Fibroblast of lung (primary cell): ENCODE results near the gene GNPTG. TPM values are rescaled to one million over a fixed set of nuclear protein-coding genes. Genes with fewer than 3 reads are reported as not detected.

Experiments
- DNase-seq, 2 donors: peaks; one replicate each; pipeline versions ENCODE4 v3.0.0 to v3.0.0-alpha.2; 2010; ENCODE audit warnings: low read depth in 2 of 2
- H2AFZ ChIP-seq: 2 replicates; pipeline ENCODE4 v1.5.1; 2012; ENCODE audit warnings: low read length, control low read depth, inconsistent platforms
- H3K27ac ChIP-seq: 2 replicates; pipeline ENCODE4 v1.5.1; 2011; ENCODE audit warnings: low read length, control low read depth; ENCODE audit not compliant: insufficient read depth
- H3K27me3 ChIP-seq: 2 replicates; pipeline ENCODE4 v1.5.1; 2011; ENCODE audit warnings: mild to moderate bottlenecking, low read length; ENCODE audit not compliant: control insufficient read depth, insufficient read depth
- H3K36me3 ChIP-seq: 2 replicates; pipeline ENCODE4 v1.5.1; 2011; ENCODE audit warnings: low read length; ENCODE audit not compliant: control insufficient read depth, insufficient read depth
- H3K4me1 ChIP-seq: 2 replicates; pipeline ENCODE4 v1.5.1; 2011; ENCODE audit warnings: low read length; ENCODE audit not compliant: control insufficient read depth, insufficient read depth; ENCODE audit errors: extremely low read depth
- H3K4me2 ChIP-seq: 2 replicates; pipeline ENCODE4 v1.5.1; 2011; ENCODE audit warnings: low read length, control low read depth; ENCODE audit not compliant: insufficient read depth; ENCODE audit errors: extremely low read depth
- H3K4me3 ChIP-seq, 4 experiments: fragments of 200-600 bp in 1 of 4; sonication (generic) in 1 of 4; replicated peaks in 1 of 4; 2 replicates each; pipeline ENCODE4 v1.5.1; 2011 to 2016; ENCODE audit warnings: low read length in 4 of 4, low read depth in 3 of 4, mild to moderate bottlenecking in 3 of 4, control low read depth in 2 of 4, inconsistent platforms in 1 of 4, mixed read lengths in 1 of 4; ENCODE audit not compliant: insufficient read depth in 1 of 4; ENCODE audit errors: control extremely low read depth in 1 of 4
- H3K79me2 ChIP-seq: 2 replicates; pipeline ENCODE4 v1.5.1; 2012; ENCODE audit warnings: mild to moderate bottlenecking, low read length, inconsistent platforms; ENCODE audit not compliant: control insufficient read depth, insufficient read depth
- H3K9ac ChIP-seq: 2 replicates; pipeline ENCODE4 v1.5.1; 2011; ENCODE audit warnings: mild to moderate bottlenecking, low read length, control low read depth; ENCODE audit not compliant: insufficient read depth
- H3K9me3 ChIP-seq: 2 replicates; pipeline ENCODE4 v1.5.1; 2012; ENCODE audit warnings: low read depth, low read length; ENCODE audit not compliant: control insufficient read depth, insufficient read depth
- H4K20me1 ChIP-seq: 2 replicates; pipeline ENCODE4 v1.5.1; 2011; ENCODE audit warnings: low read length; ENCODE audit not compliant: control insufficient read depth, insufficient read depth; ENCODE audit errors: extremely low read depth
- EZH2 ChIP-seq: IDR thresholded peaks from 2 replicates; pipeline ENCODE4 v1.5.1; 2012; ENCODE audit warnings: low read length, control low read depth, mild to moderate bottlenecking; ENCODE audit errors: missing control alignments
- polyA plus RNA-seq, 2 donors: library from polyadenylated mRNA; depleted of rRNA in 1 of 2; stranded (reverse) in 1 of 2; unstranded in 1 of 2; fragments of >200 nt; gene quantifications; 2 replicates each; pipeline ENCODE4 v1.2.1, GENCODE V29; 2011 to 2012; ENCODE audit warnings: missing spikeins in 1 of 2
- total RNA-seq: library from RNA; depleted of rRNA; stranded (reverse); fragments of >200 nt; gene quantifications from 2 replicates; pipeline ENCODE4 v1.2.1, GENCODE V29; 2014
- TF ChIP-seq, protein P1 (sequence below), 2 donors: IDR thresholded peaks in 1 of 2; conservative IDR thresholded peaks in 1 of 2; 1 replicate in 1 of 2; 2 replicates in 1 of 2; pipeline ENCODE4 v1.5.1; 2011 to 2012; ENCODE audit warnings: low read length in 2 of 2, control low read depth in 1 of 2, inconsistent platforms in 1 of 2, low read depth in 1 of 2, mild to moderate bottlenecking in 1 of 2

The GNPTG gene
- total and polyA plus RNA-seq, 2 donors (not counting 1 experiment from before 2014, with no cell fraction given): 40.8 to 43.2 TPM

DNA sequence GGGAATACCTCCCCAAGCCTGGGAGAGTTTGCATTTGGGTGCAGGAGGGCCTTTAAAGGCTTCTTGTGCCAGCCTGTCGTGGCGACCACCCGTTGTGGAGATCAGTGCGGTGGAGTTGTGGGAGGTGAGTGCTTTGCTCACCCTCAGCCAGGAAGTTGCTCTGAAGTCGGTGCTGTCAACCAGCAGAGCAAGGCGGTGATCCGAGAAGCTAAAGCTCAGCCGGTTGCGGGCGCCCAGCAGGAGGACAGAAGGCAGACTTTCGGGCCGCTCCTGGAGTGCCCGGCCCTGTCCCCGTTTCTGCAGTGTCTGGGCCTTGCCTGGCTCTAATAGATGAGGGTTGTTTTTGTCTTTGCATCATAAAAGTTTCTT lies 40.9 kb upstream of the GNPTG start:
- Histone ChIP-seq H3K27ac (peak overlapping the region; percentile 63), H3K79me2 (peaks cover 60% of the 10 kb centered on the region), H4K20me1 (peaks cover 3% of the 10 kb centered on the region), H2AFZ (no peak overlapping the region), H3K9me3 (no peaks in the 10 kb centered on the region), H3K4me1 (peaks cover 10% of the 10 kb centered on the region), H3K4me3 (peak overlapping the region; percentile 66 to 96 (median 90)), H3K27me3 (no peaks in the 10 kb centered on the region), H3K36me3 (peaks cover 21% of the 10 kb centered on the region), H3K9ac (peak overlapping the region; percentile 100), H3K4me2 (peak overlapping the region; percentile 73)
- TF ChIP-seq, protein P1, sequence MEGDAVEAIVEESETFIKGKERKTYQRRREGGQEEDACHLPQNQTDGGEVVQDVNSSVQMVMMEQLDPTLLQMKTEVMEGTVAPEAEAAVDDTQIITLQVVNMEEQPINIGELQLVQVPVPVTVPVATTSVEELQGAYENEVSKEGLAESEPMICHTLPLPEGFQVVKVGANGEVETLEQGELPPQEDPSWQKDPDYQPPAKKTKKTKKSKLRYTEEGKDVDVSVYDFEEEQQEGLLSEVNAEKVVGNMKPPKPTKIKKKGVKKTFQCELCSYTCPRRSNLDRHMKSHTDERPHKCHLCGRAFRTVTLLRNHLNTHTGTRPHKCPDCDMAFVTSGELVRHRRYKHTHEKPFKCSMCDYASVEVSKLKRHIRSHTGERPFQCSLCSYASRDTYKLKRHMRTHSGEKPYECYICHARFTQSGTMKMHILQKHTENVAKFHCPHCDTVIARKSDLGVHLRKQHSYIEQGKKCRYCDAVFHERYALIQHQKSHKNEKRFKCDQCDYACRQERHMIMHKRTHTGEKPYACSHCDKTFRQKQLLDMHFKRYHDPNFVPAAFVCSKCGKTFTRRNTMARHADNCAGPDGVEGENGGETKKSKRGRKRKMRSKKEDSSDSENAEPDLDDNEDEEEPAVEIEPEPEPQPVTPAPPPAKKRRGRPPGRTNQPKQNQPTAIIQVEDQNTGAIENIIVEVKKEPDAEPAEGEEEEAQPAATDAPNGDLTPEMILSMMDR (conservative IDR thresholded peaks at IDR 0.05 in 1 of 2, IDR thresholded peaks at IDR 0.05 in 1 of 2; ENCODE audit: low read depth in 1 of 2, low read length in 2 of 2): no peak
- no peak for TF ChIP-seq EZH2
- DNase-seq: no peak

DNA sequence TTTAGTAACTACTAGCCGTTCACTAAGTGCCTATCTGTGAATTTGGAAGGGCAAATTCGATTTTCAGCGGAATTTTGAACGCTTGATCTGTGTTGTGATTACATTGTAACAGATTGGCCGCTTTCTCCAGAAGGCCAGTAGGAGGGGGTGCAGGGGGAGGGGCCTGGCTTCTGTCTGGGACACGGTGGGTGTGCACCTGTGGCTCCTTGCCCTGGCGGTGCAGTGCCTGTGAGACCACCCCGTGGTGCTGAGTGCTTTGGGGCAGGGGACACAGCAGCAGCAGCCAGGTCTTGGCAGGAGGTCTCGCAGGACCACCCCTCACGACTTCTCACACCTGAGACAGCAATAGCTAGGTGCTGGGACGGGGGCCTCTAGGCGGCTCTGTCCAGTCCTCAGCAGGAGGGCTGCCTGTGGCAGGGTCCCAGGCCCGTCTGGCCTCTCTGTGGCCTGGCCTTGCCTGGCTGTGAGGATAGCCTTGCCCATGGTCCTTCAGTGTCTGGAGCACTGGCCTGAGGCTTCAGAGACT lies 40.5 kb upstream of the GNPTG start:
- DNase-seq: no peak
- Histone ChIP-seq H3K9ac (peak overlapping the region; percentile 100), H3K9me3 (no peaks in the 10 kb centered on the region), H4K20me1 (peaks cover 3% of the 10 kb centered on the region), H3K4me1 (peaks cover 10% of the 10 kb centered on the region), H3K4me3 (peak overlapping the region; percentile 66 to 96 (median 90)), H2AFZ (no peak overlapping the region), H3K27ac (peak overlapping the region; percentile 13), H3K79me2 (peaks cover 65% of the 10 kb centered on the region), H3K4me2 (peak overlapping the region; percentile 73), H3K27me3 (no peaks in the 10 kb centered on the region), H3K36me3 (peaks cover 26% of the 10 kb centered on the region)
- TF ChIP-seq, protein P1 (conservative IDR thresholded peaks at IDR 0.05 in 1 of 2, IDR thresholded peaks at IDR 0.05 in 1 of 2; ENCODE audit: low read depth in 1 of 2, low read length in 2 of 2): no peak
- TF ChIP-seq EZH2: no peak

DNA sequence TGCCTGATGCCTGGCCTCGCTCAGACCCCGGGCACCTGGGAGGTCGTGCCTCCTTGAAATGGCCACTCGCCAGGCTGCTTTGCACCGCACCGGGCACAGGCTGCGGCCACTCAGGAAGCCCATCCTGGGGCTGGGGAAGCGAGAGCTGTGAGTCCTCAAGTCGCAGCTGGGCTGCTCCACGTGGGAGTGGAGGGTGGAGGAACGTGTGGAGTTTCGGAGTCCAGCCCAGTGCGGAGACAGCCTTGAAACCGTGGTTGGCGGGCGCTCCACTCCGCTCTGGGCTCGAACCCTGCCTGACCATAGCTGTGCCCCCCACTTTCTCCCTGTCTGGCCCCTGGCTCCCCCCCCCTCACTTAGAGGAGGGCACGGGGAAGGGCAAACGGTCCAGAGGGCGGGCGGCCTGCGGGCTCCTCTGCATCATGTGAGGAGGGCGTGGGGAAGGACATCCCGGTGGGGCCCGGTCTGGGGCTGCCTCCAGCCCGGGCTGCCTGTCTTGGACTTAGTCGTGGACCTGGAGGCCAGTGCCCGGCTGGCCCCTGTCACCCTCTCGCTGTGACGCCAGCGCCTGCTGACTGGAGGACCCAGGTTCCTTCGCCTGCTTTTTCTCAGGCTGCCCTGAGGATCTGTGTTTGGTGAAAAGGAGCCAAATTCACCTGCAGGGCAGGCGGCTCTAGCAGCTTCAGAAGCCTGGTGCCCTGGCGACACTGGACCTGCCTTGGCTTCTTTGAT lies 39.8 kb upstream of the GNPTG start:
- TF ChIP-seq EZH2: no peak
- TF ChIP-seq, protein P1 (conservative IDR thresholded peaks at IDR 0.05 in 1 of 2, IDR thresholded peaks at IDR 0.05 in 1 of 2; ENCODE audit: low read depth in 1 of 2, low read length in 2 of 2): no peak
- Histone ChIP-seq H3K9ac (peak overlapping the region; percentile 30), H3K79me2 (peaks cover 68% of the 10 kb centered on the region), H3K36me3 (peaks cover 29% of the 10 kb centered on the region), H3K27ac (peak overlapping the region; percentile 23), H3K4me3 (peak overlapping the region; percentile 66 to 96 (median 90)), H3K27me3 (no peaks in the 10 kb centered on the region), H4K20me1 (peaks cover 3% of the 10 kb centered on the region), H2AFZ (no peak overlapping the region), H3K4me1 (peaks cover 10% of the 10 kb centered on the region), H3K9me3 (no peaks in the 10 kb centered on the region), H3K4me2 (peak overlapping the region; percentile 73)
- peak in 1 of 2 donors; percentile 25 for DNase-seq
